ENCODE data around the gene BPIFB2.

BPIFB2 gene

GRCh38 chr20:33068251-33068939, 60.9 kb downstream of the BPIFB2 start:
- no peak for DNase-seq (ENCODE audit: low spot score)

- no peak for DNase-seq (ENCODE audit: low spot score)
Observed at GRCh38 chr20:33069673-33070072, 62.2 kb downstream of the BPIFB2 start.

GRCh38 chr20:33070111-33071053, 62.9 kb downstream of the BPIFB2 start:
- no peak for DNase-seq (ENCODE audit: low spot score)

- no peak for DNase-seq (ENCODE audit: low spot score)
Observed at GRCh38 chr20:33071198-33071597, 63.7 kb downstream of the BPIFB2 start.

- DNase-seq (ENCODE audit: low spot score), result no peak
Observed at GRCh38 chr20:33072362-33072761, 64.9 kb downstream of the BPIFB2 start.

GRCh38 chr20:33072813-33073212, 65.3 kb downstream of the BPIFB2 start:
- DNase-seq (ENCODE audit: low spot score), result no peak

Data from CD4-positive, alpha-beta T cell treated with Interleukin-6 at 100 ng/mL for 8 hours (primary cell).